HG03460 (cell line): Measurements from ENCODE around the gene INPP1.
A peak's percentile ranks its signal among the peaks of the same experiment; 100 is the strongest.

ENCODE experiments used
- ATAC-seq: cut with Tn5 transposase; IDR thresholded peaks from one replicate; pipeline ENCODE4 v1.9.1; 2021; ENCODE audit not compliant: unreplicated experiment

The INPP1 gene

GRCh38 chr2:190360561-190360960 is 17.2 kb downstream of the INPP1 start:
- no peak for ATAC-seq

GRCh38 chr2:190360965-190361364 is 17.6 kb downstream of the INPP1 start:
- ATAC-seq = no peak

GRCh38 chr2:190361572-190361971 is 18.2 kb downstream of the INPP1 start:
- no peak for ATAC-seq

GRCh38 chr2:190362894-190363293 is 19.5 kb downstream of the INPP1 start:
- no peak for ATAC-seq

- no peak for ATAC-seq
These were observed 22.3 kb downstream of the INPP1 start for GRCh38 chr2:190365499-190366204.

GRCh38 chr2:190366248-190366753 is 22.9 kb downstream of the INPP1 start:
- no peak for ATAC-seq

- no peak for ATAC-seq
These were observed 23.7 kb downstream of the INPP1 start for GRCh38 chr2:190367091-190367490.

- ATAC-seq = no peak
These were observed 26.2 kb downstream of the INPP1 start for GRCh38 chr2:190369635-190370034.

- ATAC-seq = no peak
These were observed 32.7 kb downstream of the INPP1 start for GRCh38 chr2:190376083-190376482.

GRCh38 chr2:190376591-190377245 is 33.3 kb downstream of the INPP1 start:
- ATAC-seq = no peak

- no peak for ATAC-seq
These were observed 35.5 kb downstream of the INPP1 start for GRCh38 chr2:190378880-190379237.

- ATAC-seq = no peak
These were observed 36.0 kb downstream of the INPP1 start for GRCh38 chr2:190379249-190379964.

GRCh38 chr2:190380962-190381412 is 37.6 kb downstream of the INPP1 start:
- no peak for ATAC-seq

- ATAC-seq = peak; percentile 90
These were observed 39.5 kb downstream of the INPP1 start for GRCh38 chr2:190382851-190383250.

- ATAC-seq = no peak
These were observed 44.0 kb downstream of the INPP1 start for GRCh38 chr2:190387422-190387821.

- no peak for ATAC-seq
These were observed 52.9 kb downstream of the INPP1 start for GRCh38 chr2:190396271-190396670.

- no peak for ATAC-seq
These were observed 59.7 kb downstream of the INPP1 start for GRCh38 chr2:190402986-190403603.

GRCh38 chr2:190404487-190404886 is 61.1 kb downstream of the INPP1 start:
- no peak for ATAC-seq

GRCh38 chr2:190405070-190405469 is 61.7 kb downstream of the INPP1 start:
- no peak for ATAC-seq

- no peak for ATAC-seq
These were observed 62.6 kb downstream of the INPP1 start for GRCh38 chr2:190405995-190406394.

GRCh38 chr2:190406805-190407204 is 63.4 kb downstream of the INPP1 start:
- no peak for ATAC-seq
